Endothelial cell of umbilical vein (primary cell): ENCODE measurements around the gene ATP6V0A4.

ENCODE experiments used
- EZH2 ChIP-seq: IDR thresholded peaks from 2 replicates; pipeline ENCODE4 v1.6.1; 2012; ENCODE audit warnings: borderline replicate concordance, low read depth, mild to moderate bottlenecking, moderate library complexity, low read length, inconsistent platforms; ENCODE audit not compliant: severe bottlenecking
- FOS ChIP-seq: IDR thresholded peaks from 2 replicates; pipeline ENCODE4 v1.6.1; 2011; ENCODE audit warnings: mild to moderate bottlenecking, low read length, moderate library complexity, borderline replicate concordance; ENCODE audit not compliant: insufficient read depth
- MAX ChIP-seq: IDR thresholded peaks from 2 replicates; pipeline ENCODE4 v1.6.1; 2011; ENCODE audit not compliant: insufficient read depth, insufficient read length
- POLR2AphosphoS5 ChIP-seq: IDR thresholded peaks from 2 replicates; pipeline ENCODE4 v1.6.1; 2012; ENCODE audit warnings: low read depth, mild to moderate bottlenecking, control low read depth, low read length, moderate library complexity; ENCODE audit not compliant: insufficient read depth
- TF ChIP-seq, protein P1 (sequence below), 2 donors: IDR thresholded peaks; 1 replicate in 1 of 2; 2 replicates in 1 of 2; pipeline ENCODE4 v1.5.1; 2011; ENCODE audit warnings: low read length in 2 of 2, mild to moderate bottlenecking in 2 of 2, moderate library complexity in 2 of 2, control low read depth in 1 of 2, inconsistent platforms in 1 of 2, low read depth in 1 of 2; ENCODE audit not compliant: insufficient read depth in 1 of 2; ENCODE audit errors: extremely low read depth in 1 of 2

DNA sequence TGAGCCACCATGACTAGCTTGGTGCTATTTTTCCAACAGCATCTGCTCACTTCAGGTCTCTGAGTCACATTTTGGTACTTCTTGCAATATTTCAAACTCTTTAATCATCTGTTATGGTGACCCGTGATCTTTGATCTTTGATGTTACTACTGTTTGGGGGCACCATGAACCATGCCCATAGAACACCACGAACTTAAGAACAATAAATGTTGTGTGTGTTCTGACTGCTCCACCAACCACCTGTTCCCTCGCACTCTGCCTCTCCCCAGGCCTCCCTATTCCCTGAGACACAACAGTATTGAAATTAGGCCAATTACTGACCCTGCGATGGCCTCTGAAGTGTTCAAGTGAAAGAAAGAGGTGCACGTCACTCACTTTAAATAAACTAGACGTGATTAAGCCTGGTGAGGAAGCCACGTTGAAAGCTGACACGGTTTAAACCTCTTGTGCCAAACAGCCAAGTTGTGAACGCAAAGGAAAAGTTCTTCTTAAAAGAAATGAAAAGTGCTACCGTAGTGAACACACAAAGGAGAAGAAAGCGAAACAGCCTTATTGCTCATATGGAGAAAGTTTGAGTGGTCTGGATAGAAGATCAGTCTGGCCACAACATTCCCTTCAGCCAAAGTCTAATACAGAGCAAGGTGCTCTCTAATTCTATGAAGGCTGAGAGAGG is 27.2 kb upstream of the ATP6V0A4 start:
- TF ChIP-seq, protein P1, sequence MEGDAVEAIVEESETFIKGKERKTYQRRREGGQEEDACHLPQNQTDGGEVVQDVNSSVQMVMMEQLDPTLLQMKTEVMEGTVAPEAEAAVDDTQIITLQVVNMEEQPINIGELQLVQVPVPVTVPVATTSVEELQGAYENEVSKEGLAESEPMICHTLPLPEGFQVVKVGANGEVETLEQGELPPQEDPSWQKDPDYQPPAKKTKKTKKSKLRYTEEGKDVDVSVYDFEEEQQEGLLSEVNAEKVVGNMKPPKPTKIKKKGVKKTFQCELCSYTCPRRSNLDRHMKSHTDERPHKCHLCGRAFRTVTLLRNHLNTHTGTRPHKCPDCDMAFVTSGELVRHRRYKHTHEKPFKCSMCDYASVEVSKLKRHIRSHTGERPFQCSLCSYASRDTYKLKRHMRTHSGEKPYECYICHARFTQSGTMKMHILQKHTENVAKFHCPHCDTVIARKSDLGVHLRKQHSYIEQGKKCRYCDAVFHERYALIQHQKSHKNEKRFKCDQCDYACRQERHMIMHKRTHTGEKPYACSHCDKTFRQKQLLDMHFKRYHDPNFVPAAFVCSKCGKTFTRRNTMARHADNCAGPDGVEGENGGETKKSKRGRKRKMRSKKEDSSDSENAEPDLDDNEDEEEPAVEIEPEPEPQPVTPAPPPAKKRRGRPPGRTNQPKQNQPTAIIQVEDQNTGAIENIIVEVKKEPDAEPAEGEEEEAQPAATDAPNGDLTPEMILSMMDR (IDR thresholded peaks at IDR 0.05; ENCODE audit: extremely low read depth in 1 of 2, insufficient read depth in 1 of 2, low read depth in 1 of 2, low read length in 2 of 2), result no peak
- TF ChIP-seq FOS (no peak), EZH2 (no peak), POLR2AphosphoS5 (no peak), MAX (no peak)
